ENCODE measurements around the gene ERICH6B.

DNA sequence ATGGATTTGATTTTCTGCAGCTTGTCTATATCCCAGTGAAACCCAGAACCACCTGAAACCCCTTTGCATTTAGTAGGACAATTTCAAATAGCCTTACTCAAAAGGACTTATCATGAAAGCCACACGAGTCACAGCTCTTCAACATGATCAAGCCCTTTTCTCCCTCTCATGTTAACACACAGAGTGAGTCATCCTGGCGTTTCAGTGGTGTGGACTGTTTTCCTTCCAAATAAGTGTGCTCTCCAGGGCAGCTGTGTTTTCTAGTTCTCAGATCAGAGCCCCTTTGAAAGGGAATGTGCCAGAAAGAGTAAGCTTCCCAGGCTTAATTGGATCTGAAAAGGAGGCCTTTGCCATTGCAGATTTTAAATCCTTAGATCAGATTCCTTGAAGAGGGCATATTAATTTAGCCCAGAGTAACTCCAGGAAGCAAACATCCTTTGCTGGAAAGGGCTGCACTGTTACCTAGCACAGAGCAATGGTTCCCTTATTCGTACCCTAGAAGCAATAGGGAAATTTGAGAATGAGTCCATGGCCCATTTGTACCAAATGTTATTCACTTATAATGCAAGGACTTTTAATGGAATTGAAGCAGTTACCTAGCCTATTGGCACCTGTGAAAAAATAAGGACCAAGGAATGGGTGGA, 51.3 kb downstream of the ERICH6B start:
- TF ChIP-seq EZH2phosphoT487 (conservative IDR thresholded peaks at IDR 0.05; ENCODE audit: low read length), result no peak
- TF ChIP-seq, protein P1, sequence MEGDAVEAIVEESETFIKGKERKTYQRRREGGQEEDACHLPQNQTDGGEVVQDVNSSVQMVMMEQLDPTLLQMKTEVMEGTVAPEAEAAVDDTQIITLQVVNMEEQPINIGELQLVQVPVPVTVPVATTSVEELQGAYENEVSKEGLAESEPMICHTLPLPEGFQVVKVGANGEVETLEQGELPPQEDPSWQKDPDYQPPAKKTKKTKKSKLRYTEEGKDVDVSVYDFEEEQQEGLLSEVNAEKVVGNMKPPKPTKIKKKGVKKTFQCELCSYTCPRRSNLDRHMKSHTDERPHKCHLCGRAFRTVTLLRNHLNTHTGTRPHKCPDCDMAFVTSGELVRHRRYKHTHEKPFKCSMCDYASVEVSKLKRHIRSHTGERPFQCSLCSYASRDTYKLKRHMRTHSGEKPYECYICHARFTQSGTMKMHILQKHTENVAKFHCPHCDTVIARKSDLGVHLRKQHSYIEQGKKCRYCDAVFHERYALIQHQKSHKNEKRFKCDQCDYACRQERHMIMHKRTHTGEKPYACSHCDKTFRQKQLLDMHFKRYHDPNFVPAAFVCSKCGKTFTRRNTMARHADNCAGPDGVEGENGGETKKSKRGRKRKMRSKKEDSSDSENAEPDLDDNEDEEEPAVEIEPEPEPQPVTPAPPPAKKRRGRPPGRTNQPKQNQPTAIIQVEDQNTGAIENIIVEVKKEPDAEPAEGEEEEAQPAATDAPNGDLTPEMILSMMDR (IDR thresholded peaks at IDR 0.05; ENCODE audit: insufficient read depth, low read length, poor library complexity, severe bottlenecking), result no peak

Measured in SU-DHL-6 (cell line).